NCI-H748 (cell line): ENCODE measurements around the gene SALL3.

ENCODE experiments used
- DNase-seq: peaks from one replicate; lab custom pipeline; 2025; ENCODE audit not compliant: unreplicated experiment; lab: John Stamatoyannopoulos, UW

SALL3 gene

DNA sequence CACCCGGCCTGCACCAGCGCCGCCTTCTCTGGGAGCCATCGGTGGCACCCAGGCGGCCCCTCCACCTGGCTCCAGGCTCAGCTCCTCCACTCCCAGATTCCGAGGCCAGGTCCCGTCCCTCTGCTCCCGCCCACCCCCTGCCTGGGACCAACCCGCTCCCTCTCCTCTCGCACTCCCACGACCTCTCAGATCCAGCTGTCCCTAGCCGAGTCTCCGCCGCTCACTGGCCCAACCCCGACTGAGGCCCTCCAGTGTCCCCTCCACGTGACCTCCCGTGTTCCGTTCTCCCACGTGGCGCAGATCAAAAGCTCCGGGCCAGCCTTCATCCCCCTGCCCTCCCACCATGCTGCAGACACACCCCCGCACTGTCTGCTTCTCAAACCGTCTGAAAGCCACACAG is 14.4 kb upstream of the SALL3 start:
- DNase-seq = no peak

DNA sequence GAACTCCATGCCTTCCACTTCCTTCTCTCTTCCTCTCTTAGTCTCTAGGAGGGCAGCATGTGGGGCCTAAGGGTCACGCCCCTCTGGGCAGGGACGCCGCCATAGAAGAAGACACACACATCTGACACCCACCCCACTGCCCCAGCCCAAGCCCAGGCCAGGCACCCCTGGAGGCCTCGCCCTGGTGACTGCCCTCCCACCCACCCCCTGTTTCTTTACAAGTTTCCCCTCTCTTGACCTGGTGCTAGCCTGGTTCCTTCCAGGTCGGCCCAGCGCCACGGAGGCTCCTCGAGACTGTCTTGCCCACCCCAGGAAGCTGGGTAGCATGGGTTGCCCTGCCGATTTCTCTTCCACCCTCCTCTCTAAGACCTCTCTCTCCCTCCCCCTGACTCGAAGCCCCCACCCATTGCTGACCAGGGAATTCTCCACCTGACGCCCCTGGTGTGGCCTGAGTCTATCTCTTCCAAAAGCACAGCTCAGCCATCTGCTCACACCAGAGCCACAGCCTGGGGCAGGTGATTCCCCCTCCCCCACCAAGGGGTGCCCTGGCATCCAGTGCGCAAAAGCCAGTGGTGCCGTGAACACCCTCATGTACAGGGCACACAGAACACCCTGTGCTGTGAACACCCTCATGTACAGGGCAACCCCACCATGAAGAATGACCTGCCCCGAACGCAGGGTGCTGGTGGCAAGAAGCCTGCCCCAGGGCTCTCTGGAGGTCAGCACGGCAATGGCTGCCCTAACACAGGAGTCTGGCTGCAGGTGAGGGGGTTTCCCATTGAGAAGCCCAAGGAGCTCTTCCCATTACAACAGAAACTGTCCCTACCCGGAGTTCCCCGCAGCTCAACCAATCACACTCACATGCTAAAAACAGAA is 13.5 kb upstream of the SALL3 start:
- no peak for DNase-seq

DNA sequence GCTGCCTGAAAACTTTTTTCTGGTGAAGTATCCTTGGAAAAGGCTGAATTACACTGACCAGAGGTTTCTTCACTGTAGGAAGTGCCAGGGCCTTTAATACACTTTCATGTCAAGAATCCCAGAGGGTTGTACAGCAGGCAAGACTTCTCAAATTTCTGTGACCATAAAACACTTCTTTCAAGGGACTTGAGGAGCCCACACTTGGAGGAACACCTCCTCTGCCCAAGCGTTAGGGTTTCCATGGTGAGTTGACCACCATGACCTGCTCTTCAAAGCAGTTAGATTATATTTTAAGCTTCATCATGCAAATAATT is 12.9 kb upstream of the SALL3 start:
- no peak for DNase-seq

DNA sequence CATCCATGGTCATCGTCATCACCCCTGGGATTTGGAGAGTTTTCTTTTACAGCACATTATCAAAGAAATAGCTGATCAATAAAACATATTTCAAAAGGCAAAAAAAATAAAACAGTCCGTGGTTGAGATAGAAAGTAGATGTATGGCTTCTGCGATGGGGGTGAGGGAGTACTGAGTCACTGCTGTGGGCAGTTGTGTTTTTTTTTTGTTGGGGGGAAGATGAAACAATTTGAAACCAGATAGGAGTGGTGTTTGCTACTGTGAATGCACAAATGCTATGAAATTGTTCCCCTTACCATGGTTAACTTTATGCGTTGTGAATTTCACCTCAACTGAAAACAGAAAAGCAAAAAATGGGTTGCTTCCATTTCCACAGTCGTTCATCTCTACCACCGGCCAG is 11.9 kb upstream of the SALL3 start:
- DNase-seq = no peak

DNA sequence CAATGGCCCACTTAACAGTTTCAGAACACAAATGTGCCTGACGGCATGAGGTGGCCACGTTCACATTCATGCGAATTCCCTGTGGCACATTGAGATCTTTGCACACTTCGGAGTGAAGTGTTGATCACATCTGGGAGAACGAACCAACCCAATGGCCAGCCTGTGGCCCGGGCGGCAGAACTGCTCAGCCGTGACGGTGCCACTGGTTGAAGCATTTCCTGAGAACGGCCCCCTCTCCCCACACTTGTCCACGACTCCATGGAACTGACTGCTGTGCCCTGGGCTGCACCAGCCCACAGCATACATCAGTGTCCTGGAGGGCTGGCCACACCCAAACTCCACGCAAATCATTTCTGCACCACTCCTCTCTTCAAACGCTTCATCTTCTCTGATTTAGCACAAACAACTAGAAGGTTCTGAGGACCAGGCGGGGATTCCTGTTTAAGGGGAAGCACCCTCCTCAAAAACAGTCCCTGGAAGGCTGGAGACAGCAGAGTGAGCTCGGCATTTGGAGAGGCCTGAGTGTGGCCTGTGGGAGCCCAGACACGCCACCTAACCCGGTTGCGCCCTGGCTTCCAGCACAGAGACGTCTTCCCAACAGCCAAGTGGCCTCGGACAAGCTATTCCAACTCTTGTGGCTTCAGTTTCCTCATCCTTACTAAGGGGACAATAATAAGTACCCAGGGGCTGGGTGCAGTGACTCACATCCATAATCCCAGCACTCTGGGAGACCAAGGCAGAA is 9.9 kb upstream of the SALL3 start:
- no peak for DNase-seq

DNA sequence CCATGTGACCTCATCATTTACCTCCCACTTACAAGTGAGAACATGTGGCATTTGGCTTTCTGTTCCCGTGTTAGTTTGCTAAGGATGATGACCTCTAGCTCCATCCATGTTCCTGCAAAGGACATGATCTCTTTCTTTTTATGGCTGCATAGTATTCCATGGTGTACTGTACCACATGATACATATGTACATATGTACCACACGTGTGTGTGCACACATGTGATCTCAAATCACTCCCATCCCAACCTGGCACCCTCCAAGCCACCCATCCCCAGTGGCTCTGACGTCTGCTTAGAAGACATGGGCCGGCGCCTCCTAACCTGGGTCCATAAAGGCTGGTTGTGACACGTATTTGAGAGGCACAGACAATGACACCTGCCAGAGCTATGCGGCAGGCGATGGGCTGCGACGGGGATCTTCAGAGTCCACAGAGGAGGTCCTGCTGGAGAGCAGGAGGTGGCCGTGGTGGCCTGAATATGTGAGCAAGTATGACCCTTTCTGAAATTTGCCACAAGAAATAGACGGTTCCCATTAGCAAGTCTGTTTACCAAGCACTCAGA is 8.8 kb upstream of the SALL3 start:
- no peak for DNase-seq

DNA sequence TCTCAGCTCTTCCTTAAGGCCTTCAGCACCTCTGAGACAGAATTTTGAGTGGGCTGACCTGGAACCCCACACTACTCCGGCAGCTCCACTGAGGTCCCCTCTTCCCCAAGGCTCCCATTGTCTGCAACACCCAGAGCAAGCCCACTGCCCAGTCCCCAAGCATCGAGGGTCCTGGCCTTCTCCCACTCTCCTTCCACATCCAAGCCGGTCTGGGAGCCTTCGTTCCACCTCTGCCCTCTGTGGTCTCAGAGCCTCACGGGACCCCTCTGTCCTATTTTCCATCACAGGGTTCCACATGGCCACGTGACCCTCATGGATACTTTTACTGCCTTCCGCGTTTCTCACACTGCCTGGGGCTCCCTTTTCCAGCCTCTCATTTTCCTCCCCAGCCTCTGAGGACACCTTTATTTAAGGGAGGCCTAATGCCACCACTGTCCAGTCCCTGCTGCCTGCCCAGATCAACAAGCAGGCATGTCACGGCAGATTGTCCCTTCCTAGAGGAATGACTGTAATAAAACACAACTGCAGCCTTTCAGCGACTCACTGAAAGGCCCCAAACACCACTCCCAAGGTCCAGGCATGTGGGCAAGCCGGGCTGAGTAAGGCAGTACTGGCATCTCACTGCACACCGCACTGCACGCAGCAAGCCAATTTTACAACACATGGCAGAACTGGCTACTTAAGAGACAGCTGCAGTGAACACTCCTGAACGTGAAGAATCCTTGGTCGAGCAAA is 7.9 kb upstream of the SALL3 start:
- no peak for DNase-seq

DNA sequence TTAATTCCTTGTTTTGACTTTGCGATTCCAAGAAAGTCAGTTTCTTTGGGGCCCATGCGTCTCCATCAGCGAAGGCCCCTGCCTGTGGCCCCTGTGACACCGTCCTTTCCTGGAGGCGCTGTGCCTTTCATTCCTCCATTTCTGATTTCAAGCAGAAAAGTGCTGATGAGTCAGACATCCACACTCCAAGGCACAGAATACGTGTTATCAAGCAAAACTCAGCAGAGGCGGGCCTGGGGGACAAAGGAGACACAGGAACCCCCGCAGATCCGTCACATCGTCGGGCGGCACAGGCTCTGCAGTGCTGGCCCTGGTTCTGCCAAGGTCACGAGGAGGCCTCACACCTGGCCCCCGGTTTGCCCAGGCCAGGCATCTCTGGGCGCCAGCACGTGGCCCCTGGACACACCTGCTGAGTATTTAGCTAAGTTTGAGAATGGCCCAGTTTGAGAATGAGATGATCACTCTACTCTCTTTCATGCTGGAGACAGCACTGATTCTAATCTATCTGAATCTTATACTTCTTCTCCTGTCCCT is 7.2 kb upstream of the SALL3 start:
- no peak for DNase-seq

DNA sequence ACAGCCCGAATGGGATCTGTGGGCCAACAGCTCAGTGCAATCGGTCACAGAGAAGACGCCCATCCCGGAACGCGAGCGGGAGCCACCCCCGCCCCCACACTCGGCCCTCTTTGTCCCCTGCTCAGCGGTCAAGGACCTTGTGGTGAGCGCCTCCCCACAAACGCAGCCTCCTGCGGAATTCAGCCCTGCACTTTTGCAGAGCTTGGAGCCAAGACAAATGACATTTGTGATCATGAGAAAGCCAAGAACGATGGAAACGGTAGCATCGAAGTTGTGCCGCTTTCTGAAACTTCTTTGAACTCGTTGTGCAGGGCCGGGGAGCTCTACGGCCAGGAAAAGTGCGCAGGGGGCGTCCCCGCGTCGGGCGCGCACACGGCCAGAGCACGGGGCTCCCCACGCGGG is 6.7 kb upstream of the SALL3 start:
- DNase-seq = no peak

DNA sequence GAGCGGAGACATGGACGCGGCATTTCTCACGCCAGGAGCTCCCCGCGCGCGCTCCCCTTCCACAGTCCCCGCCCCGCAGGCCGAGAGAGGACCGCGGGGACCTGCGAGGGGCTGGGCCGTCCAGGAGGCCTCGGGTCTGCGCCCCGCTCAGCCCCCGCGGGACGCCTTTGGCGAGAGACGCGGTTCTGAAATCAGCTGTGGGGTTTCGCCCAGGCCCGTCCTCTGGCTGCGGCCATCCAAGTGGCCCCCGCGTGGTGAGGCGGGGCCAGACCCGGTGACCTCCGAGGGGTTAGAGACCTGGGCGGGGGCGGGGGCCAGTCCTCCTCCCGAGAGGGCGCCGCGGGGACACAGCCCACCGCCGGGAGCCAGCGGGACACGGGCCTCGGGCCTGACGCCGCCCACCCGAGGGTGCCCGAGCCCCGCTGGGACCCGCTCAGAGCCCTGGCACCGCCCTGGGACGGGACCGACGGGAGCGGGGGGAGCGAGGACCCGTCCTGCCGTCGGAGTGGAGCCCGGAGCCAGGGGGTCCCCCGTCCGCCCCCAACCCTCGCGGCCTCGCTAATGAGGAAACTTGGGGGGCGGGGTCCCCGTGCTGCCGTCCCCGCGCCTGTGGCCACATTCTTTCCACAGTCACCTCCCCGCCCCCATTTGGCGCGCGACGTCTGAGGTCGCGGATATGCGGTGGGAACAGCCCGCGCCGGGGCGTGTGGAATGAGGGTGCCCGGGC is 6.1 kb upstream of the SALL3 start:
- no peak for DNase-seq

DNA sequence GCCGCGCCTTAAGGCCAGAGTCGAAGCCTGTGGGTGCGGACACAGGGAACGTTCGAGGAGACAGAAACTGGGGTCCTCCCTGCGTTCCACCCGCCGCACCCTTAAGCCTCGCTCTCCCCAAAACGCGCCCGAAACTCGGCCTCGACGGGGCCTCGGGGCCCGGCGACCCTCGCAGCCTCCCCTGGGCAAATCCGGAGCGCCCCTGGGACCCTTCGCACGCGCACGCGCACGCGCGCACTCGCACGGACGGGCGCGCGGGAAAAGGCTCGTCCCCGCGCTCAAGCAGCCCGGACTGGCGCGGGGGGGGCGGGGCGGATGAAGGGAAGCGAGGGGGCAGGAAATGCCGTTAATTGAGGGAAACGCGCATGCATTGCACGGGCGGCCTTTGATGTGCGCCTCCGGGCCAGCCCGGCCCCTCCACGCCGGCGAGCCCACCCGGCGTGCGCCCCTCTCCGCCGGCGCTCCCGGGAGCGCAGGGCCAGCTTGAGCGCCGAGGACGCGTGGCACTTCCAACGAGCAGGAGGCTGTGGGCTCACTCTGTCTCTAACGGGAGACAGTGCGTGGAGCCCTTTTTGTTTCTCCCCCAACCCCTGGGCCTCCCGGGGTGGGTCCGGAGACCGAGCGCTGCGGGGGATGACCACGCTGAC is 5.4 kb upstream of the SALL3 start:
- peak; percentile 80 for DNase-seq

DNA sequence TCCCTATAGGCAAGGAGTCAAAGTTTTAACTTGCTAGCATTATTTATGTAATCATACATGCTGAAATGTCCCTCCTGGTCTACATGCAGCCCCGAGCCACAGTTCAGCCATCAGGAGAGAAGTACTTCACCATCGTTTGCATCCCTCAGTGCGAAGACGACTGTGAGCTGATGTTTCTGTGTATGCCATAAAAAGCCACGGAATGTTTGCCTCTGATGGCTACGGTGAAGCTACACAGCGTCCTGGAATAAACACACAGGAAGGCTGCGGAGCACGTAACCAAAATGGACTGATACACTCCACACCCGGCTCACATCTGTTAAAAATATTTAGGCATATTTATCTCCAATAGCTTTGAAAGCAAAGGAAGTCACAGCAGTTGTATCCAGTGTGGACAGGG is 4.3 kb upstream of the SALL3 start:
- peak; percentile 94 for DNase-seq

DNA sequence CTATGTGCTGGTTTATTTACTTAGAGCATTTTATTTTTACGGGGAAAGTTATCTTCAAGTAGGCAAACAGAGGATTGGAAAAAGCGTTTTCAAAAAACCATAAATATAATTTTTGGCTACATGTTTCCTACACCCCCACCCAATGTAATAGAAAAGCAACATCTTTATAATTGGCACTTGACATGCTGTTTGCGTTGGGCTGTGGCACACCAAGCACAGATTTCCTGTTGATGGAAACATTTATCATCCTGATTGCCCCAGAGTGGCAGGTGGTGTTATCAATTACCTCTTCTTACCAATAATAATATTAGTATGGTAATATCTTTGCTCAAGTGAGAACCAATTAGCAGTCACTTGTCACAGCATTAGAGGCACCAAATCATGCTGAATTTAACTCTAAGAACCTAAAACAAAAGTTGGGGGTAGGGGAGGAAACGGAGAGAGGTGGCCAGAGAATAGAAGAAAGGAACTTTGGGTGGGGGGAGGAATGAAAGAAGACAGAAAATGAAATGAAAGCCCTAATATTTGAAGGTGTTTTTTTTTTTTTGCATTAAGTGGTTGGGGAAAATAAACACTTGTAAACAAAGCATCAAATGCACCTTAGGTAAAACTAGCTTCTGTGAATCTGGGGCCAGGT is 3.8 kb upstream of the SALL3 start:
- DNase-seq = peak; percentile 94

DNA sequence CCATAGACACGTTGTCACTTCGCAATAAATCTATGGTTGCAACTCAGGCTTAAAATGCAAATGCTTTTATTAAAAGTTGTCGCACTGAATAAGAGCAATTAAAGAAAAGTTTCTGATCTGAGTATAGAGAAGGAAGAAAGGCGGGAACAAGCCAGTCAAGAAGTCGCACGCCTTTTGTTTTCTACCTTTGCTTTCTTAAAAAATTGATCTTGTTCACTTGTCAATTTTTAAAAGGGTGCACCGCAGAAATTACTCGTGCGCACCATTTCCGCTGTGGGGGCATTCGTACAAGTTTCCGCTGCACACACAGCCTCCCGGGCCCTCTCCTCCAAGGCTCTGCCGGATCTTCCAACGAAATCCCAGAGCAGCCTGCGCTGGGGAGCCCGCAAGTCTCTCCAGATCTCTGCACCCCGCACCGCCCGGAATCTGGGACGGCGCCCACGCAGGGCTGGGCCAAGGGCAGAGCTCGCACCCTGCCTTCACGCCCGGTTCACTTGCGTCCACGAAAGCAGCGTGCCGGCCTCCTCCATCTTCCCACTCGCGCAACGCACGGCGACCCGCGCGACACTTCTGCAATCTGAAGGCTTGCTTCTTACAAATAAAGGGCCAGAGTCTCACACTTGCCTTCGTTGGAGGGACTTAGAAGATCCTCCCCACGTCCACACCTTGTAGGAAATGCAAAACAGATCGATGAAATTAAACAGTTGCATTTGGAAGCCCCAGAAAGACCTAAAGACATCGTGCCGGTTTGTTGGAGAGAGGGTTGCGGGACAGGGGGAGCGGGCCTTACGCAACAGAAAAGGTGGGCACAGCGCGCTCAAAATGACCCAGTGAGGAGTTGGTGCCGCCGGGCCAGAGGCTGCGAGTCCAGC is 2.6 kb upstream of the SALL3 start:
- DNase-seq = no peak

DNA sequence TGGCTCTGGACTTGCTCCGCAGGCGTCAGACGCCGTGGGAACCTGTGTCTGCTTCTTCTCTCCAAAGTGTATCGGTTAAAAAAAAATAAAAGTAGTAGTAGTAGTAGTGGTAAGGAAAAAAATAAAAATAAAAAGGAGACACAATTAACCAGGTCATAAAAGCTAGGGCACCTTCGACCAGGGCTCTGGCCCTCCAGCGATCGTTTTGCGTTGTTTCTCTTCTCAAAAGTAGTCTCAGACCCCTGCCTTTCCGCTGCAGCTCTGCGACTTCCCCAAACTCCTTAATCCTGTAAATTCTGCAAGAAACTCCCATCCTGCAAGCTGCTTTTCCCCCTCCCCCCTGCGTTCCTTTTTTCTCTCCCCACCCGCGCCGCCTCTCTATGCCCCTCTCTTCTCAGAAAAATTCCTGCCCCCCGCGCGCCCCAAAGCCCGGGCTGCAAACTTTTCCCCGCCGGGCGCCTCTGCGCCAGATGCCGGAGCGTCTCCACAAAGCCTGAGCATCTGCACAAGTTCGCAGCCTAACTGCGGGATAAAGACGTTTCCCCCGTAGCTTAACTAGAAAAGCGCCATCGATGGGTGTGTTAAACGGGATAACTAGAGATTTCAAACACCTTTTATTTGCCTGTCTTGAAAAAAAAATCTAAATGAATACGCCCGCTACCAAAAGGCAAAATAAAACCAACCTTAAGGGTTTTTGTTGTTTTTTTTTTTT is 1.8 kb upstream of the SALL3 start:
- peak; percentile 47 for DNase-seq

DNA sequence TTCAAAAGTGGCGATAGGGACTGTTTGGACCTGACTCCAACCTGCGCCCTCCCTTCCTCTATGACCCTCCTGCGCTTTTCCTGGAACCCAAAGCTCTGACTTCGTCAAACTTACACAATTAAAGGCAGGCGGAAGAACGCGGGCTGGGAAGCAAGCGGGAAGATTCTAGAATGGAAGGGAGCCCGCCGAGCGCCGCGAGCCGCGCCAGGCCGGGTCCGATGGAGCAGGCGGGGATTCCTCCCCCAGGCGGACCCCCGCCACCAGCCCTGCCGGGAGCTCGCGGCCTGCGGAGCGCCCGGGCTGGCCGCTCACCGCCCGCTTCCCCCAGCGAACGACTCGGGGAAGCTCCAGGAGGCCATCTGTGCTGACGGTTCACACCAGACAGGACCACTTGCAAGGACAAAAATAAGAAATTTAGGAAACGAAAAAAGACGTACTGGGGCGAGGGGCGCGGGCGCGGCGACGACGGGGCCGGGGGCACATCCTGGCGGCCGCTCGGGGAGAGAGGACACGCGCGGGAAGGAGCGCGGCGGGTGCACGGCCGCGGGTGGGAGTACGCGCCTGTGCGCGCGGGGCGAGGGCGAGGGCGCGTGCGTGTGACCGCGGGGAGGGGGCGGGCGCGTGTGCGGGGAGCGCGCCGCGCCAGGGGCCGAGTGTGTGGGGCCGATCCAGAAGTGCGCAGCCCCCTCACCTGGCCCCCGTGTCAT is 1.1 kb upstream of the SALL3 start:
- DNase-seq = peak; percentile 63

DNA sequence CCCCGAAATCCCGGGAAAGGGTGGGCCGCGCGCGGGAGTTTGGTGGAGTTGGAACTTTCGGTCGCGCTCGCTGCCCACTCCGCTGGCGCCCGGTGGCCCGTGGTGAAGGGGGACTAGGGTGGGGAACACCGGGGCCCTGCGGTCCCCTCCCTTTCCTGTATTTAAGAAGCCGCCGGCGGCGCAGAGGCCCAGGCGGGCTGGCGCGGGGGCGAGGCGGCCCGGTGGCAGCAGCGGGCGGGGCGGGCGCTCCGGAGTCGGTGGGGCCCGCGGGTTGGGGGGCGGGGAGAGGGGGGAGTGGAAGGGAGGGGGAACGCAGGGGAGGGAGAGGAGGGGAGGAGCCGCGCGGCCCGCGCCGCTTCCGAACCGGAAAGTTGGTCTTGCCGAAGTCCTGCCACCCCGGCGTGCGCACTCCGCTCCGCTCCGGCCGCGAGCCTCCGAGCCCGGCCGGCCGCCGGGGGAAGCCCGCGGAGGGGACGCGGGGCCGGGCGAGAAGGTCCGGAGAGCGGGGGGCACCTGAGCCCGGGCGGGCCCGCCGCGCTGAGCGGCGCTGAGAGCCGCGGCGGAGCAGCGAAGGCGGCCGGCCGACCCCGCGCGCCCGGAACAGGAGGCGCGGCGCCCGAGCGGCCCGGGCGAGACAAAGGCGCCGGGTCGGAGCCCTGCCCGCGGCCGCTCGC is 425 bp upstream of the SALL3 start:
- peak; percentile 78 for DNase-seq
